K562 (cell line): ENCODE results near the gene PPIA. TPM values are rescaled to one million over a fixed set of nuclear protein-coding genes. Genes with fewer than 3 reads are reported as not detected.
A peak's percentile ranks its signal among the peaks of the same experiment; 100 is the strongest.

Experiments used
- ATF1 ChIP-seq, 2 experiments: fragments of 450-650 bp in 1 of 2; IDR thresholded peaks; 2 replicates each; pipeline ENCODE4 v1.6.1; 2016; ENCODE audit warnings: missing compliant biosample characterization in 1 of 2, missing genetic modification characterization in 1 of 2
- BHLHE40 ChIP-seq: IDR thresholded peaks from 2 replicates; pipeline ENCODE4 v1.6.1; 2011; ENCODE audit warnings: low read length, improper control_type of control experiment
- ELF2 ChIP-seq: fragments of 250-450 bp; sonication (Bioruptor Pico); IDR thresholded peaks from 2 replicates; pipeline ENCODE4 v1.5.0; 2021; ENCODE audit warnings: mild to moderate bottlenecking
- GABPA ChIP-seq: fragments of 200-800 bp; sonication (Bioruptor generic); conservative IDR thresholded peaks from 2 replicates; pipeline ENCODE4 v1.6.1; 2016; ENCODE audit warnings: low read depth, missing genetic modification characterization, missing compliant biosample characterization
- HDAC3 ChIP-seq: fragments of 450-650 bp; IDR thresholded peaks from 2 replicates; pipeline ENCODE4 v1.6.1; 2018; ENCODE audit warnings: borderline replicate concordance, mild to moderate bottlenecking, moderate library complexity; ENCODE audit not compliant: partially characterized antibody
- MCM7 ChIP-seq, 2 experiments: fragments of 450-650 bp; IDR thresholded peaks; 2 replicates each; pipeline ENCODE4 v1.6.1; 2016 to 2018
- NEUROD1 ChIP-seq: fragments of 150-350 bp; IDR thresholded peaks from 2 replicates; pipeline ENCODE4 v1.6.1; 2014; ENCODE audit warnings: borderline replicate concordance, low read length, low read depth; ENCODE audit not compliant: partially characterized antibody
- NFE2 ChIP-seq: IDR thresholded peaks from 2 replicates; pipeline ENCODE4 v1.6.1; 2014; ENCODE audit warnings: antibody characterized with exemption, low read depth
- NFIC ChIP-seq: fragments of 450-650 bp; IDR thresholded peaks from 2 replicates; pipeline ENCODE4 v1.6.1; 2017; ENCODE audit warnings: mild to moderate bottlenecking, inconsistent platforms
- NFIX ChIP-seq: fragments of 250-450 bp; sonication (Bioruptor Pico); IDR thresholded peaks from 2 replicates; pipeline ENCODE4 v1.4.0; 2020; ENCODE audit warnings: low read depth, mild to moderate bottlenecking, moderate library complexity
- PHB2 ChIP-seq: fragments of 450-650 bp; IDR thresholded peaks from 2 replicates; pipeline ENCODE4 v1.6.1; 2017; ENCODE audit warnings: low read depth
- RBM39 ChIP-seq: fragments of 200-400 bp; formaldehyde crosslinking; optimal IDR thresholded peaks from 2 replicates; pipeline ENCODE3; 2018; ENCODE audit warnings: low read depth, low read length
- SIN3A ChIP-seq, 2 experiments: fragments of 150-350 bp in 1 of 2; IDR thresholded peaks; 2 replicates each; pipeline ENCODE4 v1.6.1; 2011 to 2016; ENCODE audit warnings: borderline replicate concordance in 2 of 2, low read depth in 2 of 2, low read length in 2 of 2, mild to moderate bottlenecking in 2 of 2, moderate library complexity in 2 of 2; ENCODE audit not compliant: control insufficient read depth in 1 of 2
- SMARCA4 ChIP-seq: fragments of 450-650 bp; IDR thresholded peaks from 2 replicates; pipeline ENCODE4 v1.6.1; 2016
- SMARCA5 ChIP-seq: fragments of 450-650 bp; IDR thresholded peaks from 2 replicates; pipeline ENCODE4 v1.6.1; 2016
- SREBF1 ChIP-seq: fragments of 150-350 bp; IDR thresholded peaks from 2 replicates; pipeline ENCODE4 v1.6.1; 2014; ENCODE audit warnings: antibody characterized with exemption, low read depth, low read length, borderline replicate concordance
- SRF ChIP-seq, 2 experiments: fragments of 250-450, 450-650 bp in 1 of 2; sonication (Bioruptor Pico) in 1 of 2; sonication (generic) in 1 of 2; formaldehyde crosslinking; IDR thresholded peaks; 2 replicates each; pipeline versions ENCODE4 v1.5.0 to v1.5.1; 2020 to 2022; ENCODE audit warnings: mild to moderate bottlenecking in 1 of 2, missing genetic modification reagents in 1 of 2
- TCFL5 ChIP-seq: fragments of 250-450 bp; sonication (Bioruptor Pico); conservative IDR thresholded peaks from 2 replicates; pipeline ENCODE4 v1.6.1; 2021; ENCODE audit warnings: mild to moderate bottlenecking, moderate library complexity, matching md5 sums
- WHSC1 ChIP-seq: IDR thresholded peaks from one replicate; pipeline ENCODE4 v1.6.1; 2012; ENCODE audit warnings: low read length, control low read depth, inconsistent platforms
- XRCC3 ChIP-seq: fragments of 450-650 bp; IDR thresholded peaks from 2 replicates; pipeline ENCODE4 v1.6.1; 2017; ENCODE audit warnings: mild to moderate bottlenecking, moderate library complexity
- ZNF12 ChIP-seq: sonication (generic); formaldehyde crosslinking; IDR thresholded peaks from 2 replicates; pipeline ENCODE4 v1.4.0; 2020; ENCODE audit warnings: mild to moderate bottlenecking, missing genetic modification reagents
- ZNF121 ChIP-seq: sonication (generic); formaldehyde crosslinking; conservative IDR thresholded peaks from 2 replicates; pipeline ENCODE4 v1.8.0; 2022; ENCODE audit warnings: missing genetic modification reagents
- ZNF445 ChIP-seq: fragments of 250-450 bp; sonication (Bioruptor Pico); IDR thresholded peaks from 2 replicates; pipeline ENCODE4 v1.4.0; 2020; ENCODE audit warnings: low read depth, mild to moderate bottlenecking, moderate library complexity
- polyA plus RNA-seq, 8 experiments: library from polyadenylated mRNA; depleted of rRNA in 4 of 8; stranded (reverse) in 5 of 8; unstranded in 3 of 8; fragments of >200 nt; fragmentation: Nextera tagmentation in 2 of 8; fragmentation: Illumina TruSeq in 1 of 8; extraction: Ambion mirVana in 2 of 8; extraction: Trizol in 1 of 8; gene quantifications; 2 replicates each; pipeline versions ENCODE4 v1.2.1 to v1.2.3, GENCODE V29; 2011 to 2014; ENCODE audit warnings: inconsistent platforms in 1 of 8, missing spikeins in 1 of 8
- total RNA-seq, 7 experiments: library from RNA; depleted of rRNA in 6 of 7; stranded (reverse); fragments of >200 nt in 6 of 7; fragmentation: Illumina TruSeq in 2 of 7; extraction: Trizol in 2 of 7; gene quantifications; 2 replicates each; pipeline versions ENCODE4 v1.2.1 to v1.2.3, GENCODE V29; 2011 to 2021; ENCODE audit warnings: low replicate concordance in 1 of 7
- TF ChIP-seq, protein P1 (sequence below): sonication (generic); IDR thresholded peaks from 2 replicates; pipeline ENCODE4 v1.6.1; 2016
- TF ChIP-seq, protein P2 (sequence below): fragments of 450-650 bp; IDR thresholded peaks from 2 replicates; pipeline ENCODE4 v1.6.1; 2016
- TF ChIP-seq, protein P3 (sequence below): fragments of 250-450 bp; sonication (Bioruptor Pico); IDR thresholded peaks from 2 replicates; pipeline ENCODE4 v1.8.0; 2022; ENCODE audit warnings: inconsistent platforms, mild to moderate bottlenecking, moderate library complexity, borderline replicate concordance

The PPIA gene
- total and polyA plus RNA-seq, 9 of the 15 experiments (the other 6 are each of a cell fraction or from before 2014, with no cell fraction given) = 2,583 to 7,504 (median 3,973) TPM

DNA sequence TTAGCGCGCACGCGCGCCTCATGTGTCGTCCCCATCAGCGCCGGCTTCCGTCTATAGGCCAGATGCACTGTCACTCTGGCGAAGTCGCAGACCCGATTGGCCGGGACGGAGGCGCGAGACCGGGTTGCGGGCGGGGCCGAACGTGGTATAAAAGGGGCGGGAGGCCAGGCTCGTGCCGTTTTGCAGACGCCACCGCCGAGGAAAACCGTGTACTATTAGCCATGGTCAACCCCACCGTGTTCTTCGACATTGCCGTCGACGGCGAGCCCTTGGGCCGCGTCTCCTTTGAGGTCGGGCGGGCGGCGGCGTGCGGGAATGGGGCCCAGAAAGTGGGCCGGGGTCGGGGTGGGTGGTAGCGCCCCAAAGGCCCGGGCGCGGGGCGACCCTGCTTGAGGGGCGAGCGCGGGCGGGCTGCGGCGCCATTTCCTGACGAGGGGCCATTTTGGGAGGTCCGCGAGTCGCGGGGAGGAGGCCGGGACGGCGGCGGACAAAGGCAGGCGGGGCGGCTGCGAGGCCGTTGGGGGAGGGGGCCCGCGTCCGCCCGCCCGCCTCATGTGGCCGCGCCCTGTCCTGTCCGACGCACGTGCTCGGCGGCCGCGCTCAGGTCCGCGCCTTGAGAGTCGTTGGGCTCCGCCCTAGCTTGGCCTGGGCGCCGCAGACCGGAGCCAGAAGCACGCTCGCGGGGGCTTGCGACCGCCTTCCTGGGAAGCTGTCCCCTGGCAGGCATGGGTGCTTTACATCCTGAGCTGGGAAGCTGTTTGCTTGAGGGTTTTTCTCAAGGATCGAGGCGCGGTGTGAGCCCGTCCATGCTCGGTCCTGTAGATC is at the start of gene PPIA (continued):
- no peak for TF ChIP-seq NFE2
- peak; percentile 65; the same call in 1 of the 2 replicates for TF ChIP-seq GABPA (tag)
- TF ChIP-seq SRF (CRISPR knock-in tag; IDR thresholded peaks at IDR 0.05) = no peak
- TF ChIP-seq ELF2 (CRISPR knock-in tag) = peak; percentile 65; the same call in 1 of the 2 replicates
- TF ChIP-seq NFIX = no peak
- no peak for TF ChIP-seq ATF1 (CRISPR knock-in tag; IDR thresholded peaks at IDR 0.05)
- peak; percentile 78 for TF ChIP-seq ATF1 (tag; IDR thresholded peaks at IDR 0.05)
- TF ChIP-seq SMARCA5 = no peak
- TF ChIP-seq, protein P1, sequence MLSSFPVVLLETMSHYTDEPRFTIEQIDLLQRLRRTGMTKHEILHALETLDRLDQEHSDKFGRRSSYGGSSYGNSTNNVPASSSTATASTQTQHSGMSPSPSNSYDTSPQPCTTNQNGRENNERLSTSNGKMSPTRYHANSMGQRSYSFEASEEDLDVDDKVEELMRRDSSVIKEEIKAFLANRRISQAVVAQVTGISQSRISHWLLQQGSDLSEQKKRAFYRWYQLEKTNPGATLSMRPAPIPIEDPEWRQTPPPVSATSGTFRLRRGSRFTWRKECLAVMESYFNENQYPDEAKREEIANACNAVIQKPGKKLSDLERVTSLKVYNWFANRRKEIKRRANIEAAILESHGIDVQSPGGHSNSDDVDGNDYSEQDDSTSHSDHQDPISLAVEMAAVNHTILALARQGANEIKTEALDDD = no peak
- no peak; the same call in 1 of the 2 replicates for TF ChIP-seq ZNF12 (CRISPR knock-in tag)
- no peak for TF ChIP-seq PHB2
- no peak for TF ChIP-seq MCM7 (IDR thresholded peaks at IDR 0.05)
- no peak for TF ChIP-seq HDAC3
- TF ChIP-seq NEUROD1 = peak; percentile 95
- peak; percentile 76 to 88; a peak in 3 of 4 replicates for TF ChIP-seq SIN3A (IDR thresholded peaks at IDR 0.05; ENCODE audit: borderline replicate concordance in 2 of 2, control insufficient read depth in 1 of 2, low read depth in 2 of 2, low read length in 2 of 2)
- TF ChIP-seq XRCC3 = no peak
- TF ChIP-seq TCFL5 (CRISPR knock-in tag) = no peak
- TF ChIP-seq NFIC = peak; percentile 65
- TF ChIP-seq SMARCA4 = no peak
- no peak for TF ChIP-seq WHSC1
- no peak for TF ChIP-seq RBM39
- TF ChIP-seq, protein P2, sequence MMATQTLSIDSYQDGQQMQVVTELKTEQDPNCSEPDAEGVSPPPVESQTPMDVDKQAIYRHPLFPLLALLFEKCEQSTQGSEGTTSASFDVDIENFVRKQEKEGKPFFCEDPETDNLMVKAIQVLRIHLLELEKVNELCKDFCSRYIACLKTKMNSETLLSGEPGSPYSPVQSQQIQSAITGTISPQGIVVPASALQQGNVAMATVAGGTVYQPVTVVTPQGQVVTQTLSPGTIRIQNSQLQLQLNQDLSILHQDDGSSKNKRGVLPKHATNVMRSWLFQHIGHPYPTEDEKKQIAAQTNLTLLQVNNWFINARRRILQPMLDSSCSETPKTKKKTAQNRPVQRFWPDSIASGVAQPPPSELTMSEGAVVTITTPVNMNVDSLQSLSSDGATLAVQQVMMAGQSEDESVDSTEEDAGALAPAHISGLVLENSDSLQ = peak; percentile 100
- peak; percentile 97 for TF ChIP-seq BHLHE40
- peak; percentile 96 for TF ChIP-seq SREBF1
- no peak for TF ChIP-seq ZNF445 (CRISPR knock-in tag)
- TF ChIP-seq, protein P3, sequence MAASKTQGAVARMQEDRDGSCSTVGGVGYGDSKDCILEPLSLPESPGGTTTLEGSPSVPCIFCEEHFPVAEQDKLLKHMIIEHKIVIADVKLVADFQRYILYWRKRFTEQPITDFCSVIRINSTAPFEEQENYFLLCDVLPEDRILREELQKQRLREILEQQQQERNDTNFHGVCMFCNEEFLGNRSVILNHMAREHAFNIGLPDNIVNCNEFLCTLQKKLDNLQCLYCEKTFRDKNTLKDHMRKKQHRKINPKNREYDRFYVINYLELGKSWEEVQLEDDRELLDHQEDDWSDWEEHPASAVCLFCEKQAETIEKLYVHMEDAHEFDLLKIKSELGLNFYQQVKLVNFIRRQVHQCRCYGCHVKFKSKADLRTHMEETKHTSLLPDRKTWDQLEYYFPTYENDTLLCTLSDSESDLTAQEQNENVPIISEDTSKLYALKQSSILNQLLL = no peak
- no peak for TF ChIP-seq ZNF121 (CRISPR knock-in tag)
